Hypothalamus (tissue), 51 donors: ENCODE data around the gene SPATA16.
"Not testable (repeated sequence)": the region's sequence is repeated elsewhere in the genome, so short reads cannot be mapped to it uniquely, and the experiment has no call there.

ENCODE experiments used
- DNase-seq, 51 donors: peaks; one replicate each; lab custom pipeline; 2025; lab: John Stamatoyannopoulos, UW

The SPATA16 gene

DNA sequence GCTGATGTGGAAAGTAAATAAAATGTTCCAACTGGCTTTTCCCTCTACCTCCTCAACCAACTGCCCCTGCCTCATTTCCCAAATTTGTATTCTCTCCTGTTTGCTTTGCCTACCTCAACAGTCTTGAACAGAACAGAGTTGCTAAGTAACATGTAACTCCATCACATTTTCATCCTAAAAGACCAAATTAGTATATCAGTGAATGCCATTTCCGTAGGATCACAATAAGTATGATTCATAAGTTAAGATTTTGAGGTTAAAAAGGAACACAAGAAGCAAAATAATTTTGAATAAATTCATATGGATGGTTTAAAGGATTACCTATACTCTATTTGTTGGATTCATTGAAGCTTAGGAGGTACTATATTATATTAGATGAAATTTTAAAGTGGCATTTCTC is 235.6 kb downstream of the SPATA16 start:
- DNase-seq, result no peak

DNA sequence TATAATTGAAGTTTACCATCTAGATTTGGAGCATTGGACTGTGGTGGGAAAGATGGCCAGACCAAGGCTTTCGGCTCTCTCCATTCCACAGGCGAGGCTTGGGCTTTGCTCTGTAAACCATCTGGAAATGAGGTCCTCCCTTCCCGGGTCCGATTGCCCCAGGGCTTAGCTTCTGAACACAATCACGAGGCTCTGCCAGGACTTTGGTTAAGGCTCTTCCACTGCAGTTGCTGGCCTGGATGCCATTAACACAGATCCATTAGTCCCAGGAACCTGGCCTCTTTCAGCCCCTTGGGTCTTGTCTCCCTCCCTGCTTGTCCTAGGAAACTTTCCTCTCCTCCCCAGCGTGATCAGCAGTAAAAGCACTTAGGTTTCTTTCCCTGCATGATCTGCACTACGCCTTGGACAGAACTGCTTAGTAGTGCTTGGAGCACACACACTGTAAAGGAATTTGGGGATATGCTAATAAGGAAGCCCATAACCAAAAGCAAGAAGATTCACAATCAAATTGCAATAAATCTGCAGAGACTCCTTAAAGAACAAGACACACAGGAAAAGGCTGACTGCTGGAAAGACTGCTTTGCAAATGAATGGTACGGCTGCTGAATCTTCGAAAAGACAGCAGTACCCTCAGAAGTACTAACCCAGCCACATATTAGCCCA is 236.2 kb downstream of the SPATA16 start:
- DNase-seq, result no peak

DNA sequence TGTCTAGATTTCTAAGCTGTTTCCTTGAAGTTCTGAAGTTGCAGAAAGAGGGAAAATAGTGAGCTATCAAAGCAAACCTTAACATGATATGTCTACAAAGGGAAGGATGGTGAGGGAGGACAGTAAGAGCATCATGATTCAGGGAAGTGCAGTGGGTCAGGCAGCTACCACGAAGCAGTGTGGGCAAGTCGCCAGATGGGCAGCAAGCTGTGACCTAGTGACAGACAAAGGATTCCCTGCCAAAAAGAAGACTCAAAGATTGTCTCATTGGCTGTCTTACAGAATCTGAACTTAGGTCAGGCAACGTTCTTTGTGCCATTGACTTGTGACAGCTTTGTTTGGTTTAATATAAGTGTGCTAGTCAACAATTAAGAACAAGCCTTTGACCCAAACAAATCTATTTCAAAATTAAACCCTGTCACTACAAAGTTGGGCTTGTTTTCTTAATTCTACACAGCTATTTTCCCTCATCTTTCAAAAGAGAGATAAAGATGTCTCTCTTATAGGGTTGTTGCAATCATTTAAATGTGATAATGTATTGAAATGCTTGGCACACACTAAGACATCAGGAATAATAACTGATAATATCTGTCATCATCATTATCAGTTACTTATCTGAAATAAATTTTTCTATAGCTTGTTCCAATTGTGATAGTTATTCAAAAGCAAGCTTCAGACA is 237.3 kb downstream of the SPATA16 start:
- no peak for DNase-seq

DNA sequence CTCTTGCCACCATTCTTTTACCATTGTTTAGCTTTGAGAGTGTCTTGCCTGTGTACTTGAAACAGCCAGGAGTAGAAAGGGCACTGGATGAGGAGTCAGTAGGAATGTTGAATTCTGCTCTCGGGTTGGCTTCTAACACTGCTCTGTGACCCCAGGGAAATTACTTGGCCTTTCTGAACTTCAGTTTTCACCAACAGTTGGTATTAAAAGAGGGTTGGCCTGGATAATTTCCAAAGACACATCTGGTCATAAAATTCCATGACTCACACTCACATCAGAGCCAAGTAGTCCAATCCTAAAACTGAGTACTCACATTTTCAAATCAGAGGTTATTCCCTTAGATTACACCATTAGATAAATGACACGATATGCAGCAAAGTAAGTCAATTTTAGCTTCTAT is 248.9 kb downstream of the SPATA16 start:
- no peak for DNase-seq

DNA sequence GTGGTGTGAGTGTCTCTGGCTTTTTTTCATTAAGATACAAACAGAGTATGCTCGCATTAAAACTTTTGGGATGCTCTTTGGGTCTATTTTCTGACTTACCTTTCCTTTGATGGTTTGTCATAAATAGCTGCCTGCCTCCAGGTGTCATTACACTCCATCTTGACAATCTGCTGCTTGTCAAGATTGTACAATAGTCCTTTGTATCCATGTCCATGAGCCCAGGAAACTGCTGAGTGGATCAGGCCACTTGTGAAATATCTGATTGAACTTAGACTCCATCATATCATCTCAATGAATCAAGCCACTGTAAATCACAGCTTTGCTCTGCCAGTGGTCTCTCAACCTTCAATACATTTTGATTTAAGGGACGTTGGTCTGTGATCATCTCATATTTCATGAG is 255.3 kb downstream of the SPATA16 start:
- no peak for DNase-seq

DNA sequence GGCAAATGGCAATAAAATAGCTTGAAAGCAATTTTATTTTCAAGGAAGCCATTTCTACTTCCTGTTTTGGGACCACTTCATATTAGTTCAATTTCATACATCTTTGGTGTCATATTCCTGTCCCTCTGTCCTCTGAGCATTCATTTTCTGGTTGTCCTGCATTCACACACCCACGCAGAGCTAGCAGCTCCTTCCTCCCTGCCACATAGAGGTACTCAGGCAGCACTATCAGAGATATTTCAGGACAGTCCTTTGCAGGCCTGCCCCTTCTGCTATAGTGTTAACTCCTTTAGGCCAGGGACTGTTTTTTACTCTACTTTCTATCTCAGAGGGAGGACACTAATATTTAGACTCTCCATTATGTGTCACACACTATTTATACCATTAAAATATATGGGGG is 258.5 kb downstream of the SPATA16 start:
- no peak for DNase-seq

DNA sequence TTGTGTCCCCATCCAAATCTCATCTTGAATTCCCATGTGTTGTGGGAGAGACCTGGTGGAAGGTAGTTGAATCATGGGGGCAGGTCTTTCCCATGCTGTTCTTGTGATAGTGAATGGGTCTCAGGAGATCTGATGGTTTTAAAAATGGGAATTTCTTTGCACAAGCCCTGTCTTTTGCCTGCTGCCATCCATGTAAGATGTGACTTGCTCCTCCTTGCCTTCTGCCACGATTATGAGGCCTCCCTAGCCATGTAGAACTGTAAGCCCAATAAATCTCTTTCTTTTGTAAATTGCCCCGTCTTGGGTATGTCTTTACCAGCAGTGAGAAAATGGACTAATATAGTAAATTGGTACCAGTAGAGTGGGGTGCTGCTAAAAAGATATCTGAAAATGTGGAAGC is 261.7 kb downstream of the SPATA16 start:
- not testable (repeated sequence) for DNase-seq

DNA sequence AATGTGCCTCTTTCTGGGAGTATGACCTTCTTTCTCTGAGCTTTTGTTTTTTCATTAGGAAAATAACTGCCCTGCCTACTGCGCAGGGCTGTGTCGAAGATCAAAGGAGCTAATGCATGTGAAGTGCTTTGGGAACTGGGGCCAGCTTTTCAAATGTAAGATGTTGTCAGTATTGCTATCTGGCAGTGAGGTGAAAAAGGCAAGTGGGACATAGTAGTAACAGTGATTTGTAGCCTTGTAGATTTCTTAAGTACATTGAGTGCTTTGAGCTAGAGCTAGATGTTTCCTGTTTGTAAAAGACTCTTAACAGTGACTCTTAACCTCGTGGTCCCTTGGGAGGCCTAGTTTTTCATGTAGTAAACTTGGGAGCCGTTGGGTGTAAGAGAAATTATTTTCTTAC is 264.0 kb downstream of the SPATA16 start:
- DNase-seq, result no peak

DNA sequence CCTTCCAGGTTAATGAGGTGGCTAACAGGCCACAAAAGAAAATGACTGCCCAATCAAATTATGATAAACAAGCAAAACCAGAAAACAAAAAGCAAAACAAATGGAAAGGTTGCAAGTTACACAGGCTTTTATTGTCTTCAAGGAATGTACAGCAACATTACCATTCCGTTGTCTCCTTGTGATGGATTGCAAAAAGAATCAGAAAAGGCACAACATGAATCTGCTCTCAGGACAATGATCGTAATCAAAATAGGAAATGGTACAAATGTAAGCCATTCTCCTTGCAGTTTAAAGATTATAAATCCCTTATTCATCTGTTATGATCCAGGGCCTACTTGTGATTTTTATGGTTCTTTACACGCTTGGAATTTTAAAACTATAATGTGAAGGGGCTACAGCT is 264.7 kb downstream of the SPATA16 start:
- no peak for DNase-seq

DNA sequence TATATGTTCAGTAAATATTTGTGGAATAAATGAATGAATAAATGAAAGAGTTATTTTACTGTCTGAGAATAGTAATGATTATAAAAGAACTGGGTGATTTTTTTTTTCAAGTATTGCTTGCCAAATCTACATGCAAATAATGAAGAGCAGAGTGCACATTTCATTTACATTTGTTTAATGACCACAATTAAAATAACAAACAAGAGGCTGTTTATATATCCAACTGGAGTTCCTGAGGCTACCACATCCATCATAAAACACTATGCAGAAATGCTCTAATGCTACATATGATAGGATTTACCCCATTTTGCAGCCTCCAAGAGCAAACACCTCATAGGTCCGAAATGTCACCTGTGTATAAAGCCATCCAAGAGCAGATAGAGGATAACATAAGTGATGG is 266.0 kb downstream of the SPATA16 start:
- DNase-seq, result no peak

DNA sequence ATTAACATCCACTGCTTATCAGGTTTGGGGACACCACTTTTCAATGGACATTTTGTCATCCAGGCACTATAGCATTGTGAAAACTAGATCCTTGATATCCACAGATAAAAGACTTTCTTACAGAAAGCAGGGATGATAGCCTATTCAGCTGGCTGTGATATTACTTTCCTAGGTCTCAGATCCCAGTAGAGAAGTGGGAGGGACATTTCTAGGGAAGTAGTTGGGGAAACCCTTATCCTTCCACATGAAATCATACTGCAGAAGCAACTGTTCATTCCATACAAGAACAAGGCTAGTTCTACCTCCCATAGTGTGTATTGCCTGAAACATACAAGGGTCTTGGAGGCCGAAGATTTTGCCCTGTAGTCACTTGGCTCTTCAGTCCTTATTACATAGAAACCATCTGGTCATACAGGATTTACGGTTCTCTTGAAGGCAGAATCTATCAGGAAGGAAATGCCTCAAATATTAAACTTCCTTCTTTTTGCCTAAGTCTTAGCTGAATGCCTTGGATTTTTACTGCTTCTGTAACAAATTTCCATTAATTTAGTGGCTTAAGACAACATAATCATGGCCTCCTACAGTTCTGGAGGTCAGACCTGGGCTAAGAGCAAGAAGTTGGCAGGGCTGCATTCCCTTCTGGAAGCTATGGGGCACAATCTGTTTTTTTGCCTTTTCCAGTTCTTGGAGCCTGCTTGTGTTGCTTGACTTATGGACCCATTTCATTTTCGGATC is 271.1 kb downstream of the SPATA16 start:
- no peak for DNase-seq

DNA sequence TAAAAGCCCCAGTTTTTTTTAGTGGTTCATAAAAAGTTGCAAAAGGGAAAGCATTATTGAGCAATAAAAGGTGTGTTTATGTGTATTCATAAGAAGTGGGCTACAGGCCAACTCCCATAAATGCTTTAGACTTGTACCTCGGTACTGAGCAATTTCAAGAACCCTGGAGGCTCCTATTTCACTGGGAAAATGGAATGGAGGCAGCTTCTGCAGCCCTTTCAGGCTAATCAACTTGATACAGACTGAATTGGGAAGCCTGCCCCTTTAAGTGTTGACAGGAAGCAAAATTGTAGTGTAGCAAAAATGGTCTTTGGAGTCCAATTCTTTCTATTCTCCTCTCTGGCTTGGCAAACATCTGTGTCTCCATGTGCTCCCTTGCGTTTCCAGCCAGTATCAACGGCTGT is 271.7 kb downstream of the SPATA16 start:
- DNase-seq, result no peak

DNA sequence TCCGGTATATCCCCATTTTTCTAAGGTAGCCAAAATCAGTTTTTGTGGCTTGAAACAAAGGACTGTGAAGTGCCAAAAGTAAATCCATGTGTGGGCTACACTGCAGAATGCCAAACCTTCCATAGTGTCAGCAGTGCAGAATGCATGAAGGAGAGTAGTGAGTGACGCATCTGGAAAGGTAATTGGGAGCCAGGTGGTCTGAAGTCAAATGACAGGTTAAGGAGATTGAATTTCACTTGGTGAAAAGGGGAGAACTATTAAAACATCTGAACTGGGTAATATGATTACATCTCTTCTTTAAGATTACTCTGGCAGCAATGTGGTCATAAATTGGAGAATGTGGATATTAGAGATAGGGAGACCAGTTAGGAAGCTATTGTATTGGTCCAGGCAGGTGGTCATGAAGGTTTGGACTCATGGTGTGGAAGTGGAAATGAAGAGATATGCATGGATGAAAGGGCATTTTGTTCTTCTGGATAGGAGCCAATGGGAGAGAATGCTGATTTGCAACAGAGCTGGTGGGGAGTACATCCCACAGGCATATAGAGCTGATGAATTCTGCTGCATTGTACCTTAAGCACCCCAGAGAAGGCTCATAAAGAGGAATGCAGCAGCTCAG is 272.3 kb downstream of the SPATA16 start:
- no peak for DNase-seq

DNA sequence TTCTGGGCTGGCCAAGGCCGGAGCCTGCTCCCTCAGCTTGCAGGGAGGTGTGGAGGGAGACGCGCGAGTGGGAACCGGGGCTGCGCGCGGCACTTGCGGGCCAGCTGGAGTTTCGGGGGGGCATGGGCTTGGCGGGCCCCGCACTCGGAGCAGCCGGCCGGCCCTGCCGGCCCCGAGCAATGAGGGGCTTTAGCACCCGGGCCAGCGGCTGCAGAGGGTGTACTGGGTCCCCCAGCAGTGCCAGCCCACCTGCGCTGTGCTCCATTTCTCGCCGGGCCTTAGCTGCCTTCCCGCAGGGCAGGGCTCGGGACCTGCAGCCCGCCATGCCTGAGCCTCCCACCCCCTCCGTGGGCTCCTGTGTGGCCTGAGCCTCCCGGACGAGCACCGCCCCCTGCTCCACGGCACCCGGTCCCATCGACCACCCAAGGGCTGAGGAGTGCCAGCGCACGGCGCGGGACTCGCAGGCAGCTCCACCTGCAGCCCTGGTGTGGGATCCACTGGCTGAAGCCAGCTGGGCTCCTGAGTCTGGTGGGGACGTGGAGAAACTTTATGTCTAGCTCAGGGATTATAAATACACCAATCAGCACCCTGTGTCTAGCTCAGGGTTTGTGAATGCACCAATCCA is 274.2 kb downstream of the SPATA16 start:
- DNase-seq, result not testable (repeated sequence)

DNA sequence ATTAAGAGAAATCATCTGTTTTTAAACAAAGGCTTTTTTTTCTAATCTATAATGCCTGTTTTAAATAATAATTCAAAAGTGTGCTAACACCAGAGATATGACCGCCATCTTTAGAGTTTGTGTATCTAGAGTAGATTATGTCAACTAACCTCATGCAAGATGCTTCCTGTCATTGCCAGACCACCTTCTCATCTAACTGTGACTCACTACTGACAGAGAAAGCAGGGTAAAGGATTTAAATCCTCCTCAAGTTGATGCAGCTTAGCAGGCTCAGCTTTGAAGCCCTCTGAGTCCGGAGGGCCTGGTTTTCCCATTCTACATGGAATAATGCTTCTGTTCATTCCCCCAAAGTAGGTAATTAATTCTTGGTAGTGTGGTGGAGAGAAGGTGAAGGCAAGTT is 282.0 kb downstream of the SPATA16 start:
- DNase-seq, result no peak

DNA sequence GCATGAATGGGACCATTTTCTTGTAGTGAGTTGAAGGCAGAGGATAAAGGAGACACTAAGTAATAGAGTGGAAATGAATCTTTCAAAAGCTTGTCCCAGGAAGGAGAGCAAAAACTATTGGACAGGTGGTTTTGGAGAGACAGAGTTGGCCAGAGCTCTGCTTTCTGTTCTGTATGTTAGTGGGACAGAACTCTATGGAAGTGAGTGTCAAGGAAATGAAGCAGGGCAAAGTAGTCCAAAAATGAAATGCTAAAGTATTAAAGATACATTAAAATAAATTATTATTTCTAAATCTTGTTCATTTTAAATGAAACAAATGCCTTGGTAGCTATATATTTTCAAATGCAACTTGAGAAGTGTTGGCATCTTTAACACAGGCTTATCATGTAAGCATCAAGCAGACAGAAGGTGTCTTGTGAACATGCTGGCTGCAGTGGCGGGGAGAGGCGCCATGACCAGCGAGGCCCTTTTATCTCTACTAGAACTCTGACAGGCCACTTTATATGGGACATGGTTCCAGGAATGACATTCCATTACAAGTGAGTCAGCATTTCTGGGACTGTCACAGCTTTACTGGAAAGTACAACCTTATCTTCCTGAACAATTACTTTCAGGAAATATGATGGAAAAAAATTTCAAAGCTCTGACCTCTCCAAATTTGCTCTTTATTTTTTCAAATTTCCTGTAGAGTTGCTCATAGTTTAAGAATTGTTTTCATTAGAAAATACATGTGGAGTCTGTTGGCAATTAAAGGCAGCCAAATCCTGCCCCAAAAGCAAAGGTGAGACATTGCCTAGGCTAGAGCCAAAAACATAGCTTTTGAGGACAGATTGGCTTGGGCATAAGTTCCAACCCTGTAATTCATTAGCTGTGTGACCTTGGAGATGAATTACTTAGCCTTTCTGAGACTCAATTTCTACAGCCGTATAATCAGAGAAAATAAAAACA is 284.0 kb downstream of the SPATA16 start:
- no peak for DNase-seq

DNA sequence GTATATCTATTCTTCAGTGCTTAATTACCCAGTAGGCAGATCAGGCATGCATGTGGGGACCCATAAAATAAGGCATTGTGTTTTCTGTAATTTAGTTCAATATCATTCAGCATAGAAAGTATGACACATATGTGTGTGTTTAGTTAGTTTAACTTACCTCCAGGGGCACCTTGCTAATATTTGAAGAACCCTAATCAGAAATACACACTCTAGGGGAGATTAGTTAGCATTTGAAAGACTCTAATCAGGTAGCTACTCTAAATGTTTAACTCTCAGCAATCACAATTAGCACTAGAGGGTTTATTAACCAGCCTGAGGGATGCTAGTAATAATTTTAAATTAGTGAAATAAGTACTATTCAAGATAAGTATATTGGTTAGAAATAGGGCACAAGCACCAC is 286.0 kb downstream of the SPATA16 start:
- DNase-seq, result no peak

DNA sequence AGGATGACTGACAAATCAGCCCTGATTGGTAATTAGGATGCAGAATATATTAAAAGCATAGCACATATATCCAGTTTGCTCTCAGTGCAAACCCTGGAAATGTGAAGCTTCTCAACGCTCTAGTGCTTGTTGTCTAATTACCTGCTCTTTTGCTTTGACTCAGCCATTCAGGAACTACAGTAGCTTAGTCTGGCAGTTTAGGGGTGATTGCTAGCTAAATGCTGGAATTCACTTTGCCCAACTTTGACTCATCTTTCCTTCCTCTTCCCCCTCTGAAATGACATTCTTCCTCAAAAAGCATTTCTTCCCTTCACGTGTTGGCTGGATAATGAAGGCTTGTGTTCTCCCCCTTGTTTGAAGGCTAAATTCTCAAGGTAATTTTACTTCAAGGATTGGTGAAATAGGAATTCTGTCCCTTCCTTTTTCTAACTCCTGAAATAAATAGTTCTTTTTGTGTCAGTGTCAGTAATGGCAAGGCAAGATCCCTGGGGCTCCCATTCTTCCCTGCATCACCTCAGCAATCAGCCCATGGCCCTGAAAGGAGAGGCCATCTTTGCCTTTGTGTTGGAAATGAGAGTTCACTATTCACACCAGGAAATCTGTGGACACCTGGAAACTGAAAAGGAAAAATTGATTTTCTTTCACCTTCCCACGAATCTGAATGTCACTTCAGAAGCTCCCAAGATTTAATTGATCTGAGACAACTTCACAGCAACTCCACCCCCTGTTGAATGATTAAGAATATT is 286.9 kb downstream of the SPATA16 start:
- no peak for DNase-seq

DNA sequence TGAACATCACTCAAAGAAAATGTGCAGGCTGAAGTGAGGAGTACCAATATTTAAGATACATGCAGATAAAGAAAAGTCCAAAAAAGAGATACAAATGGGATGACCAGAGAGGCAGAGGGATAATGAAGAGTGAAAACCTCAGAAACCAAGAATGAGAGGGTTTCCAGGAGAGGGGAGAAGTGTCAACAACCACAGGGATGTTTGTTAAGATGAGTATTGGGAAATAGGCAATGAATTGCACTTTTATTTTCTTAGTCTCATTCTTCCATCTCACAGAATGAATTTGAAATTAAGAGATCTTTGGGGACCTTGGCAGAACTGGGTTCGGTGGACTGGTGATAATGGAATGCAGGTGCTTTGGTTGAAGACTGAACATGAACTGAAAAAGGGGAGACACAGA is 288.0 kb downstream of the SPATA16 start:
- DNase-seq, result no peak
